ENCODE data around the gene CHST10.

CHST10 gene

GRCh38 chr2:100416397-100416934 lies 1.0 kb downstream of the CHST10 start:
- no peak for DNase-seq (ENCODE audit: low spot score)
- no peak for FAIRE-seq

GRCh38 chr2:100413571-100413970 lies 3.9 kb downstream of the CHST10 start:
- no peak for FAIRE-seq
- DNase-seq (ENCODE audit: low spot score): no peak

GRCh38 chr2:100412881-100413321 lies 4.6 kb downstream of the CHST10 start:
- FAIRE-seq (no peak), DNase-seq (ENCODE audit: low spot score) (no peak)

- FAIRE-seq: no peak
- DNase-seq (ENCODE audit: low spot score): no peak
Measured at GRCh38 chr2:100412466-100412865, 5.0 kb downstream of the CHST10 start.

- FAIRE-seq: no peak
- no peak for DNase-seq (ENCODE audit: low spot score)
Measured at GRCh38 chr2:100411841-100412292, 5.6 kb downstream of the CHST10 start.

GRCh38 chr2:100409975-100410647 lies 7.4 kb downstream of the CHST10 start:
- FAIRE-seq (no peak), DNase-seq (ENCODE audit: low spot score) (no peak)

- DNase-seq (ENCODE audit: low spot score) (no peak), FAIRE-seq (no peak)
Measured at GRCh38 chr2:100409461-100409860, 8.0 kb downstream of the CHST10 start.

GRCh38 chr2:100408941-100409340 lies 8.5 kb downstream of the CHST10 start:
- no peak for DNase-seq (ENCODE audit: low spot score)

GRCh38 chr2:100408104-100408503 lies 9.4 kb downstream of the CHST10 start:
- DNase-seq (ENCODE audit: low spot score) (no peak), FAIRE-seq (no peak)

More at GRCh38 chr2:100408941-100409340, 8.5 kb downstream of the CHST10 start:
- FAIRE-seq: no peak

- FAIRE-seq (no peak), DNase-seq (ENCODE audit: low spot score) (no peak)
Measured at GRCh38 chr2:100407563-100407962, 9.9 kb downstream of the CHST10 start.

- FAIRE-seq (no peak), DNase-seq (ENCODE audit: low spot score) (no peak)
Measured at GRCh38 chr2:100407073-100407472, 10.4 kb downstream of the CHST10 start.

- FAIRE-seq (no peak), DNase-seq (ENCODE audit: low spot score) (no peak)
Measured at GRCh38 chr2:100406120-100406508, 11.4 kb downstream of the CHST10 start.

GRCh38 chr2:100405403-100406119 lies 11.9 kb downstream of the CHST10 start:
- DNase-seq (ENCODE audit: low spot score) (no peak), FAIRE-seq (no peak)

- FAIRE-seq (no peak), DNase-seq (ENCODE audit: low spot score) (no peak)
Measured at GRCh38 chr2:100404411-100404810, 13.1 kb downstream of the CHST10 start.

- DNase-seq (ENCODE audit: low spot score): no peak
- FAIRE-seq: no peak
Measured at GRCh38 chr2:100403722-100404121, 13.7 kb downstream of the CHST10 start.

GRCh38 chr2:100401268-100401667 lies 16.2 kb downstream of the CHST10 start:
- no peak for DNase-seq (ENCODE audit: low spot score)
- no peak for FAIRE-seq

- no peak for DNase-seq (ENCODE audit: low spot score)
- no peak for FAIRE-seq
Measured at GRCh38 chr2:100399714-100400113, 17.8 kb downstream of the CHST10 start.

GRCh38 chr2:100397976-100398375 lies 19.5 kb downstream of the CHST10 start:
- DNase-seq (ENCODE audit: low spot score): no peak
- no peak for FAIRE-seq

- no peak for FAIRE-seq
- DNase-seq (ENCODE audit: low spot score): no peak
Measured at GRCh38 chr2:100397118-100397860, 20.2 kb downstream of the CHST10 start.

GRCh38 chr2:100396483-100396882 lies 21.0 kb downstream of the CHST10 start:
- DNase-seq (ENCODE audit: low spot score) (no peak), FAIRE-seq (no peak)

GRCh38 chr2:100395532-100396350 lies 21.7 kb downstream of the CHST10 start:
- FAIRE-seq: no peak
- DNase-seq (ENCODE audit: low spot score): no peak

All from RCC 7860 (cell line).